ENCODE measurements around the gene POLR2E. TPM values are rescaled to one million over a fixed set of nuclear protein-coding genes. Genes with fewer than 3 reads are reported as not detected.

The POLR2E gene
- total and polyA plus RNA-seq, 2 of the 8 experiments (the other 6 are each of a cell fraction or from before 2014, with no cell fraction given), result 281 to 381 TPM

GRCh38 chr19:1144741-1145140, 49.6 kb upstream of the POLR2E start:
- Histone ChIP-seq H2BK5ac (ENCODE audit: low read depth, low read length) (no peak overlapping the region; the same call in 1 of the 2 replicates), H2AFZ (ENCODE audit: low read length) (no peak overlapping the region), H3K18ac (ENCODE audit: extremely low read depth, low read length) (no peak overlapping the region), H3K27ac (ENCODE audit: low read depth, low read length) (no peak overlapping the region), H3K4me1 (replicated peaks in 1 of 4; ENCODE audit: control insufficient read depth in 3 of 4, insufficient read depth in 4 of 4, low read length in 3 of 4) (peaks cover 0 to 15% (median 7%) of the 10 kb centered on the region in 4 experiments; a peak in 5 of 7 replicates), H3K27me3 (replicated peaks in 1 of 4; ENCODE audit: control insufficient read depth in 3 of 4, extremely low read depth in 1 of 4, insufficient read depth in 3 of 4, low read length in 3 of 4) (no peaks in the 10 kb centered on the region), H4K20me1 (replicated peaks in 1 of 2; ENCODE audit: control insufficient read depth in 1 of 2, insufficient read depth in 2 of 2, low read length in 2 of 2) (peaks cover 0 to 4% of the 10 kb centered on the region in 2 experiments), H3K9ac (replicated peaks in 1 of 4; ENCODE audit: extremely low read depth in 1 of 4, low read depth in 3 of 4, low read length in 3 of 4) (no peak overlapping the region), H3K4ac (replicated peaks; ENCODE audit: insufficient read length, low read depth, low read length) (no peak overlapping the region), H4K91ac (replicated peaks; ENCODE audit: insufficient read length, low read length) (no peak overlapping the region), H3K23ac (ENCODE audit: insufficient read length) (no peak overlapping the region), H4K8ac (ENCODE audit: extremely low read depth, insufficient read depth, low read length) (no peak overlapping the region), H4K5ac (ENCODE audit: insufficient read length, low read depth, low read length) (no peak overlapping the region), H3K79me1 (ENCODE audit: low read depth, low read length) (0 out of 2 replicates have a peak, but pooled peaks cover 2% of the 10 kb centered on the region), H2BK12ac (ENCODE audit: low read depth, low read length) (no peak overlapping the region), H3K14ac (ENCODE audit: insufficient read length) (no peak overlapping the region), H3K36me3 (ENCODE audit: control insufficient read depth in 2 of 4, insufficient read depth in 4 of 4, low read length in 3 of 4) (peaks cover 0 to 11% (median 1%) of the 10 kb centered on the region in 4 experiments; a peak in 2 of 8 replicates), H3K79me2 (ENCODE audit: control insufficient read depth in 1 of 2, insufficient read depth in 2 of 2, low read length in 2 of 2) (no peaks in the 10 kb centered on the region), H2BK120ac (replicated peaks; ENCODE audit: low read depth, low read length) (no peak overlapping the region), H3K4me2 (ENCODE audit: insufficient read depth in 1 of 2, low read depth in 2 of 2, low read length in 2 of 2) (no peak overlapping the region), H2AK5ac (ENCODE audit: low read depth, low read length) (0 out of 2 replicates have a peak overlapping the region, but pooled peaks have one; percentile 39), H3K9me3 (ENCODE audit: insufficient read depth in 2 of 2, low read depth in 1 of 2, low read length in 1 of 2) (no peaks in the 10 kb centered on the region), H2BK15ac (ENCODE audit: low read length) (no peak overlapping the region), H3K4me3 (ENCODE audit: extremely low read depth in 1 of 4, insufficient read depth in 2 of 4, low read depth in 3 of 4, low read length in 4 of 4) (no peak overlapping the region), H3K56ac (replicated peaks; ENCODE audit: insufficient read length, low read depth, low read length) (no peak overlapping the region), H3K23me2 (ENCODE audit: low read depth, low read length) (peaks cover 3% of the 10 kb centered on the region; the same call in 1 of the 2 replicates), H2BK20ac (ENCODE audit: low read length) (no peak overlapping the region)
- POLR2A ChIA-PET (ENCODE audit: partially characterized antibody), result no interaction called here
- FAIRE-seq, result no peak
- no peak for DNase-seq (ENCODE audit: low read depth in 1 of 2, low spot score in 2 of 2)
- 100% methylated on average over 1 of the region's 1 CpG; no CpG with 5 or more reads in 1 of the 2 experiments for WGBS, 2 experiments (ENCODE audit: extremely low coverage in 1 of 2, insufficient coverage in 1 of 2, insufficient read length in 1 of 2, insufficient replicate concordance in 2 of 2, low coverage in 1 of 2, low lambda C conversion rate in 2 of 2, missing lambda C conversion rate in 1 of 2)
- TF ChIP-seq CBX8 (IDR thresholded peaks at IDR 0.05; ENCODE audit: borderline replicate concordance, low read depth, low read length), result no peak
- no peak for TF ChIP-seq SIRT6 (IDR thresholded peaks at IDR 0.05; ENCODE audit: low read length)
- no peak for TF ChIP-seq TBP (IDR thresholded peaks at IDR 0.05; ENCODE audit: low read depth, low read length)
- CTCF ChIA-PET (ENCODE audit: partially characterized antibody), result interaction anchor here (0.7 to 2.0 kb wide), 2 partner anchors 11 to 14 kb away, joined by 3 to 4 read pairs; no protein-coding TSS in a partner anchor
